Measurements from ENCODE around the gene GDPD4. TPM values are rescaled to one million over a fixed set of nuclear protein-coding genes. Genes with fewer than 3 reads are reported as not detected.

The GDPD4 gene
- total RNA-seq, 1 experiment from 2014 or later: not detected

DNA sequence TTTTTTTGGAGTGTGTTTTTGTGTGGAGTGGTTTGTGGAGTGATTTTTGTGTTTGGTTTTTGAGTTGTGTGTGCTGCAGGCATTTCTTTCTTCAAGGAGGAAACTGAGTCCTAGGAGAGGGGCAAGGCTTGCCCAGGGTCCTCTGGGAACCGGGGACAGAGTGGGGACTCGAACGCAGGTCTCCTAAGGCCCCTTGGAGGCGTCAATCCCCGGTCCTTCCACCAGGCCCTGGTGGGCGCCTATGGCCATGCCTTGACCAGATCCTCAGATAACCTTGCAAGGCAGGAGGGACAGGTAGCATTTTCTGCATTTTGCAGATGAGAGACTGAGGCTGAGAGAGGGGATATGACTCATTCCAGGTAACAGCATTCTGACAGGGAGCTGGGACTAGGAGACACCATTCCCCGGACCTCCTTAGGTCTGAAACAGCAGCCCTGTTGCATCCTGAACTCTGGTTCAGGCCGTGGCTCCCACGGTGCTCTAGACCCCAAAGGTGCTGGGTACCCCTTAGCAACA is 134.3 kb downstream of the GDPD4 start:
- DNase-seq (ENCODE audit: unreplicated experiment): no peak
- CTCF ChIA-PET: interaction anchor here (0.7 kb wide), 1 partner anchor 1224 kb away, joined by 3 read pairs; no protein-coding TSS in a partner anchor
- Mint-ChIP-seq H3K27ac (ENCODE audit: low read depth, unreplicated experiment) (no peak overlapping the region), H3K27me3 (ENCODE audit: insufficient read depth, unreplicated experiment) (no peaks in the 10 kb centered on the region), H3K36me3 (ENCODE audit: insufficient read depth, unreplicated experiment) (no peaks in the 10 kb centered on the region), H3K4me3 (ENCODE audit: unreplicated experiment) (no peak overlapping the region), H3K9me3 (ENCODE audit: unreplicated experiment) (no peaks in the 10 kb centered on the region), H3K4me1 (ENCODE audit: insufficient read depth, unreplicated experiment) (no peaks in the 10 kb centered on the region)
- intact Hi-C loops (cut with micrococcal nuclease): no loop called here
- TF ChIP-seq, protein P1, sequence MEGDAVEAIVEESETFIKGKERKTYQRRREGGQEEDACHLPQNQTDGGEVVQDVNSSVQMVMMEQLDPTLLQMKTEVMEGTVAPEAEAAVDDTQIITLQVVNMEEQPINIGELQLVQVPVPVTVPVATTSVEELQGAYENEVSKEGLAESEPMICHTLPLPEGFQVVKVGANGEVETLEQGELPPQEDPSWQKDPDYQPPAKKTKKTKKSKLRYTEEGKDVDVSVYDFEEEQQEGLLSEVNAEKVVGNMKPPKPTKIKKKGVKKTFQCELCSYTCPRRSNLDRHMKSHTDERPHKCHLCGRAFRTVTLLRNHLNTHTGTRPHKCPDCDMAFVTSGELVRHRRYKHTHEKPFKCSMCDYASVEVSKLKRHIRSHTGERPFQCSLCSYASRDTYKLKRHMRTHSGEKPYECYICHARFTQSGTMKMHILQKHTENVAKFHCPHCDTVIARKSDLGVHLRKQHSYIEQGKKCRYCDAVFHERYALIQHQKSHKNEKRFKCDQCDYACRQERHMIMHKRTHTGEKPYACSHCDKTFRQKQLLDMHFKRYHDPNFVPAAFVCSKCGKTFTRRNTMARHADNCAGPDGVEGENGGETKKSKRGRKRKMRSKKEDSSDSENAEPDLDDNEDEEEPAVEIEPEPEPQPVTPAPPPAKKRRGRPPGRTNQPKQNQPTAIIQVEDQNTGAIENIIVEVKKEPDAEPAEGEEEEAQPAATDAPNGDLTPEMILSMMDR (IDR thresholded peaks at IDR 0.05; ENCODE audit: unreplicated experiment): no peak
- BruUV-seq (replicated peaks): no TSS peak
- POLR2A ChIA-PET: no interaction called here

Other genes starting within 250 kb of the GDPD4 start
- 0.26 and 0.49 TPM in 2 replicates for gene CAPN5, start 234.7 kb downstream of the GDPD4 start, total RNA-seq (2022)
- not detected in 2 replicates for gene OMP, start 198.8 kb downstream of the GDPD4 start, total RNA-seq (2022)
- gene MYO7A, start 173.4 kb downstream of the GDPD4 start, total RNA-seq (2022): 0.26 and 0.27 TPM in 2 replicates
- gene PAK1, start 172.4 kb upstream of the GDPD4 start, total RNA-seq (2022): 24.0 and 25.5 TPM in 2 replicates